ENCODE results near the gene ROBO1. TPM values are rescaled to one million over a fixed set of nuclear protein-coding genes. Genes with fewer than 3 reads are reported as not detected.

The ROBO1 gene
- total RNA-seq, 1 donor from 2014 or later = 31.7 TPM

DNA sequence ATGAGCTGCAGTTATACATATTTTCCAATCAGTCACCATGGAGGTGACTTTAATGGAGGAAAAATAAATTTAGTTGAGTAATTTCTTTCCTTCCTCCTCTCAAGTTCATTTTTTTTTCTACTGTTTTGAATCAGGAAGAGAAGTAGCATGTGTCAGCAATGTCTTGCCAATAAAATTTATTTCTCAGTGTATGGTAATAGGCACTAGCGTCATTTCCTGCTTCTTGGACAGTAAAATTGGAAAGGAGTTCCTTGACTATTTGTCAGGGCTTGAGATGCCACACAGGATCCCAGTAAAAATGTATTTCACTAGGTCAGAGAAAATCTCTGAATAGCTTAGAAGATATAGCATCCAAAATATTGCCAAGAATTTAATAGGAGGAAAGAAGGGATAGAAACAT lies 605.9 kb downstream of the ROBO1 start:
- no peaks in the 10 kb centered on the region for H3K27me3 ChIP-seq (ENCODE audit: control insufficient read depth, insufficient read depth, low read length)
- no peaks in the 10 kb centered on the region for H3K36me3 ChIP-seq (ENCODE audit: control insufficient read depth, insufficient read depth, low read length)
- no peak overlapping the region for H3K4me3 ChIP-seq (ENCODE audit: low read depth, low read length)
- TF ChIP-seq, protein P1, sequence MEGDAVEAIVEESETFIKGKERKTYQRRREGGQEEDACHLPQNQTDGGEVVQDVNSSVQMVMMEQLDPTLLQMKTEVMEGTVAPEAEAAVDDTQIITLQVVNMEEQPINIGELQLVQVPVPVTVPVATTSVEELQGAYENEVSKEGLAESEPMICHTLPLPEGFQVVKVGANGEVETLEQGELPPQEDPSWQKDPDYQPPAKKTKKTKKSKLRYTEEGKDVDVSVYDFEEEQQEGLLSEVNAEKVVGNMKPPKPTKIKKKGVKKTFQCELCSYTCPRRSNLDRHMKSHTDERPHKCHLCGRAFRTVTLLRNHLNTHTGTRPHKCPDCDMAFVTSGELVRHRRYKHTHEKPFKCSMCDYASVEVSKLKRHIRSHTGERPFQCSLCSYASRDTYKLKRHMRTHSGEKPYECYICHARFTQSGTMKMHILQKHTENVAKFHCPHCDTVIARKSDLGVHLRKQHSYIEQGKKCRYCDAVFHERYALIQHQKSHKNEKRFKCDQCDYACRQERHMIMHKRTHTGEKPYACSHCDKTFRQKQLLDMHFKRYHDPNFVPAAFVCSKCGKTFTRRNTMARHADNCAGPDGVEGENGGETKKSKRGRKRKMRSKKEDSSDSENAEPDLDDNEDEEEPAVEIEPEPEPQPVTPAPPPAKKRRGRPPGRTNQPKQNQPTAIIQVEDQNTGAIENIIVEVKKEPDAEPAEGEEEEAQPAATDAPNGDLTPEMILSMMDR (IDR thresholded peaks at IDR 0.05; ENCODE audit: insufficient read depth, low read length, poor library complexity, severe bottlenecking) = no peak
- DNase-seq (ENCODE audit: low read depth) = no peak

DNA sequence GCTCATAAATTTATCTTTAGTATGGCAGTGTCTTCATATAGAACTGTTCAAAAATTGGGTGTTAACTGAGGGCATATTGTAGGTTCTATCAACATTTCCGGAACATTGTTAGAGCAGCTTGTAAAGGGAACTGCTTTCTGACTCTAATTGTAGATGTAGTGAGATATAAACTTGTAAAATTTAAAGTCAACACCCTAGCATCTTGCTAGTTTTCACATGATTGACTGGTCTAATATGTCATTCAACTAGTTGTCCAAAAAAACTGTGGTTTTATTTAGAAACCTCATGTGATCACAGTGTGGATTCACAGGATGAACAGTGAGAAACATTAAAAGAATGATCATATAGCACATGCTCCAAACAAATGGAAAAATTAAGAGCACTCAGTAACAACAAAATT lies 607.4 kb downstream of the ROBO1 start:
- H3K27me3 ChIP-seq (ENCODE audit: control insufficient read depth, insufficient read depth, low read length) = no peaks in the 10 kb centered on the region
- DNase-seq (ENCODE audit: low read depth) = no peak
- TF ChIP-seq, protein P1 (IDR thresholded peaks at IDR 0.05; ENCODE audit: insufficient read depth, low read length, poor library complexity, severe bottlenecking) = no peak
- no peak overlapping the region for H3K4me3 ChIP-seq (ENCODE audit: low read depth, low read length)
- H3K36me3 ChIP-seq (ENCODE audit: control insufficient read depth, insufficient read depth, low read length) = no peaks in the 10 kb centered on the region

DNA sequence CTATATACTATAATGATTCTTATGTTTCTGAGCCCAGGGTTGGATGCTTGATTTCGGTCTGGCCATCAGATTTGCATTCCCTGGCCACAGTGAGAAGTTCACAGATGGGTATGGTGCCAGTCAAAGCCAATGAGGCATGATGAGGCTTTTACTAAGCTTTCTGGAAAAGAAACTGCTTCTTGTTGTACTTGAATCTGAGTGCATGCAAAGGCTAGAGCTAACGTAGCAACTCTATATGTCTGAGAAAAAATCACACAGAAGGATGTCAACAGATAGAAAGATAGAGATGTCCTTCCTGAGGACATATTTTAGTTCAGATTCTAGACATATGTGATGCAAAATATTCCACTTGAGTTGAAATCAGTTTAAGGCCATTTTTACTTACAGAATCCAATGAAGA lies 608.1 kb downstream of the ROBO1 start:
- no peaks in the 10 kb centered on the region for H3K27me3 ChIP-seq (ENCODE audit: control insufficient read depth, insufficient read depth, low read length)
- TF ChIP-seq, protein P1 (IDR thresholded peaks at IDR 0.05; ENCODE audit: insufficient read depth, low read length, poor library complexity, severe bottlenecking) = no peak
- no peaks in the 10 kb centered on the region for H3K36me3 ChIP-seq (ENCODE audit: control insufficient read depth, insufficient read depth, low read length)
- no peak overlapping the region for H3K4me3 ChIP-seq (ENCODE audit: low read depth, low read length)
- no peak for DNase-seq (ENCODE audit: low read depth)

DNA sequence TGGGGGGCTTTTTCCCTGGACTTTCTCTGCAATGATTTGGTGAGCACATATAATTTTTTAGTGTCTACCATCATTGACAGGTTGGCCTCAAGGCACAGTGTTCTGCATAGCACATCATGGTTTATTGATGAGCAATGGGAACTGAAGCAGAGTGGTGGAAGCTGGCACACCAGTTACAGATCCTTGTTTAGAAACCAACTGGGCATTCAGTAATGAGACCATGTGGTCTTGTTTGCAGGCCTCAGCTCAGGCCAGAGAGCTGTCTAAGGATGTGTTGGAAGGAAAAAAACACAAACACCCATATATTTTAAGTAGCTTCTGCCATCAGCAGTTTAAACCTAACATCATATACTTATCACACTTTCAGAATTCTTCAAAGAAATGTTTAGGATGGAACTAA lies 610.6 kb downstream of the ROBO1 start:
- H3K4me3 ChIP-seq (ENCODE audit: low read depth, low read length) = no peak overlapping the region
- DNase-seq (ENCODE audit: low read depth) = no peak
- H3K27me3 ChIP-seq (ENCODE audit: control insufficient read depth, insufficient read depth, low read length) = no peaks in the 10 kb centered on the region
- TF ChIP-seq, protein P1 (IDR thresholded peaks at IDR 0.05; ENCODE audit: insufficient read depth, low read length, poor library complexity, severe bottlenecking) = no peak
- H3K36me3 ChIP-seq (ENCODE audit: control insufficient read depth, insufficient read depth, low read length) = no peaks in the 10 kb centered on the region

DNA sequence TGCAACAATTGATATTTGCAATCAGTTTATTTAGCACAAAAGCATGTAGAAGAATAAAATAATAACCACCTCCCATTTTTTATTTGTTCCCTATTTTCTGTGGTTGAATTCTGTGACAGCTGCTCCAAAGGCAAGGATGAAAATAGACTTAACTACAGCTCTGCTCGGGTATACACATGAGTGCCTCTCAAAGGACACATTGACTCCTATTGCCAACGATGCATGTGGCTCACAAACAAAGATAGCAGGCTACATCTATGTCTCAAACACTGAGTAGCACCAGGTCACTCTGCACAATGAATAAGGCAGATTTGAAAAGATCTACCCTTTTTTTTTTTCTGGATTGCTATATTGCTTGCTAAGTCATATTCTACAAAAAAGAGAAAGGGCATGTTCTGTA lies 612.9 kb downstream of the ROBO1 start:
- Histone ChIP-seq H3K36me3 (ENCODE audit: control insufficient read depth, insufficient read depth, low read length) (no peaks in the 10 kb centered on the region), H3K4me3 (ENCODE audit: low read depth, low read length) (no peak overlapping the region), H3K27me3 (ENCODE audit: control insufficient read depth, insufficient read depth, low read length) (no peaks in the 10 kb centered on the region)
- no peak for DNase-seq (ENCODE audit: low read depth)
- TF ChIP-seq, protein P1 (IDR thresholded peaks at IDR 0.05; ENCODE audit: insufficient read depth, low read length, poor library complexity, severe bottlenecking) = no peak

DNA sequence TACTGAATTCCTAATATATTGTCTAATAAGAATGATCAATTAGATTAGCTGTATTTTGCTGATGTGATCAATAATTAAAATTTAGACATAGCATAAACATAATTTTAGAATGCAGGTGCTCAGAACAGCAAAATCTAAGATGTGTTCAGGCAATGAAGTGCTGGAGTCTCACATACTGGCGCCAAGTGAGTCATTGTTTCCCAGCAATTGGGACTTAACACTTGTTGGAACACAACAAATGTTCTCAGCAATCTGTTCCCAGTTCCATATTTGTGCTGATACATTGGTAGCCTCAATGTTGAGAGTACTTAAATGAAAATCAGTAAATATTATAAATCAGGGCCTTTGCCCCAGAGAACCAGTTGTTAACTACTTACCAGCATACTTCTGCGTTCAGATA lies 619.0 kb downstream of the ROBO1 start:
- TF ChIP-seq, protein P1 (IDR thresholded peaks at IDR 0.05; ENCODE audit: insufficient read depth, low read length, poor library complexity, severe bottlenecking) = no peak
- Histone ChIP-seq H3K36me3 (ENCODE audit: control insufficient read depth, insufficient read depth, low read length) (no peaks in the 10 kb centered on the region), H3K4me3 (ENCODE audit: low read depth, low read length) (no peak overlapping the region), H3K27me3 (ENCODE audit: control insufficient read depth, insufficient read depth, low read length) (no peaks in the 10 kb centered on the region)
- no peak for DNase-seq (ENCODE audit: low read depth)
